Measurements from ENCODE around the gene SCNN1A. TPM values are rescaled to one million over a fixed set of nuclear protein-coding genes. Genes with fewer than 3 reads are reported as not detected.

The SCNN1A gene
- total RNA-seq, 2 experiments from 2014 or later = 1.1 to 2.0 TPM

GRCh38 chr12:6354495-6355393 lies 20.6 kb downstream of the SCNN1A start:
- ATAC-seq (ENCODE audit: poor library complexity) = no peak
- CTCF ChIA-PET = no interaction called here

DNA sequence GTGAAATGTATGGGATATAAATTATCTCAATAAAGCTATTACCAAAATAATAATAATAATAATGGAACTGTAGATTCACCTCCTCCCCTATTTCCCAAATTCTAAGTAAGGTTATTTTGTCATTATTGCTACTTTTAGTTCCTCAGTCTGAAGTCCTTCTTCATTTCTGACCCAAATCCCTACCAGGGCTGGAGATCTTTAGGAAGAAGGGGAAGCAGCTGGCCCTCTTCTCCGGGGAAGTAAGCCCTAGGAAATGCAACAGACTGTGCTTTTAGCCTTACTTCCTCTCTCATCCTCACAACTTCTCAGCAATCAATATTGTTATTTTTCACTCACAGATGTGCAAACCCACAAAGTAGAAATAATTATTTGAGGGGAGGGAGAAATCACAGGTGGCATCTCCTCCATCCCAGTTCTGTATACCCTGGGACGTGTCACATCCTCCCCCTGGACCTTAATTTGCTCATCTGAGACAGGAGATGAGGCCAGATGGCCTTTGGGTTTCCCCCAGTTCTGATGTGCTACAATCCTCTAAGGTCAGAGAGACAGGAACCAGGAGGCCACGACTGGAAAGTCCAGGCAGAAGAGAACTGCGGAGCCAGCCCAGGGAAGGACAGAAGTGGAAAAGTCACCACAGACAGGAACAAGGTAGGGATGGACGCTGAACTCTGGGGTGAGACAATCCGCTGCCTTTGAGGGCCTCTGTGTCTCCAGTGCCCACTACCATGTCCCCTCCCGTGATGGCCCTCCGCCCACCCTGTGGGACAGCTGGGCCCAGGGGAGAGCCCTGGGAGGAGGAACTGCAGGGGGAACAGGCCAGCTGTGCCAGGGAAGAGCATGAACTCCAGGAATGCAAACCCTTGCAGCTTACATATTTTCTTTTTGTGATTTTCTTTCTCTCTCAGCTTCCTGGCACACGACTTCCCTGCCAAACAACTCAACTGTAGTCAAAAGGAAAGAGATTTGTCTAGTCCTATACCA lies 22.9 kb downstream of the SCNN1A start:
- Mint-ChIP-seq H3K27me3 (no peaks in the 10 kb centered on the region), H3K27ac (no peak overlapping the region), H3K4me3 (no peak overlapping the region), H3K9me3 (no peaks in the 10 kb centered on the region), H3K36me3 (ENCODE audit: low read depth) (no peaks in the 10 kb centered on the region), H3K4me1 (ENCODE audit: low read depth) (peaks cover 8% of the 10 kb centered on the region)
- Histone ChIP-seq H3K27me3 (ENCODE audit: control insufficient read depth in 1 of 2, insufficient read depth in 2 of 2, low read length in 2 of 2) (no peaks in the 10 kb centered on the region), H3K9me3 (ENCODE audit: control insufficient read depth in 1 of 2, insufficient read depth in 1 of 2, low read length in 2 of 2) (no peaks in the 10 kb centered on the region), H3K4me3 (ENCODE audit: low read length) (no peak overlapping the region), H3K36me3 (ENCODE audit: insufficient read depth, low read length) (no peaks in the 10 kb centered on the region), H3K27ac (ENCODE audit: low read depth in 1 of 2, low read length in 2 of 2) (no peak overlapping the region), H3K4me1 (ENCODE audit: insufficient read depth, low read length) (peaks cover 16% of the 10 kb centered on the region)
- TF ChIP-seq CTCF (IDR thresholded peaks at IDR 0.05) = no peak
- ATAC-seq (ENCODE audit: poor library complexity) (no peak), DNase-seq (no peak)
- ChIA-PET CTCF (interaction anchor here (0.5 kb wide), 1 partner anchor 228 kb away, joined by 3 read pairs; no protein-coding TSS in a partner anchor), POLR2A (no interaction called here)
- intact Hi-C loops (cut with DNase I, micrococcal nuclease) = no loop called here

More at GRCh38 chr12:6354495-6355393, 20.6 kb downstream of the SCNN1A start:
- Mint-ChIP-seq H3K27ac (no peak overlapping the region), H3K4me1 (ENCODE audit: low read depth) (no peaks in the 10 kb centered on the region), H3K4me3 (no peak overlapping the region), H3K36me3 (ENCODE audit: low read depth) (no peaks in the 10 kb centered on the region), H3K27me3 (no peaks in the 10 kb centered on the region), H3K9me3 (no peaks in the 10 kb centered on the region)
- no peak for DNase-seq
- Histone ChIP-seq H3K27me3 (ENCODE audit: control insufficient read depth in 1 of 2, insufficient read depth in 2 of 2, low read length in 2 of 2) (no peaks in the 10 kb centered on the region), H3K4me3 (ENCODE audit: low read length) (no peak overlapping the region), H3K4me1 (ENCODE audit: insufficient read depth, low read length) (peaks cover 10% of the 10 kb centered on the region), H3K9me3 (ENCODE audit: control insufficient read depth in 1 of 2, insufficient read depth in 1 of 2, low read length in 2 of 2) (no peaks in the 10 kb centered on the region), H3K27ac (ENCODE audit: low read depth in 1 of 2, low read length in 2 of 2) (no peak overlapping the region), H3K36me3 (ENCODE audit: insufficient read depth, low read length) (no peaks in the 10 kb centered on the region)
- TF ChIP-seq CTCF (IDR thresholded peaks at IDR 0.05) = no peak
- intact Hi-C loops (cut with DNase I, micrococcal nuclease) = no loop called here
- POLR2A ChIA-PET = interaction anchor here (1.1 kb wide), 1 partner anchor 13 kb away, joined by 3 read pairs; no protein-coding TSS in a partner anchor

GRCh38 chr12:6351622-6352021 lies 23.7 kb downstream of the SCNN1A start:
- Mint-ChIP-seq H3K27ac (no peak overlapping the region), H3K4me1 (ENCODE audit: low read depth) (peaks cover 16% of the 10 kb centered on the region), H3K27me3 (no peaks in the 10 kb centered on the region), H3K4me3 (no peak overlapping the region), H3K9me3 (no peaks in the 10 kb centered on the region), H3K36me3 (ENCODE audit: low read depth) (no peaks in the 10 kb centered on the region)
- no peak overlapping the region for H3K4me3 ChIP-seq (ENCODE audit: low read length)
- no peaks in the 10 kb centered on the region for H3K9me3 ChIP-seq (ENCODE audit: control insufficient read depth in 1 of 2, insufficient read depth in 1 of 2, low read length in 2 of 2)
- intact Hi-C loops (cut with DNase I, micrococcal nuclease) = no loop called here
- ATAC-seq (ENCODE audit: poor library complexity) = no peak
- ChIA-PET CTCF (interaction anchor here (0.8 kb wide), 1 partner anchor 16 kb away, joined by 3 read pairs; no protein-coding TSS in a partner anchor), POLR2A (no interaction called here)
- H3K27me3 ChIP-seq (ENCODE audit: control insufficient read depth in 1 of 2, insufficient read depth in 2 of 2, low read length in 2 of 2) = no peaks in the 10 kb centered on the region
- H3K4me1 ChIP-seq (ENCODE audit: insufficient read depth, low read length) = peaks cover 24% of the 10 kb centered on the region
- no peak for TF ChIP-seq CTCF (IDR thresholded peaks at IDR 0.05)
- H3K27ac ChIP-seq (ENCODE audit: low read depth in 1 of 2, low read length in 2 of 2) = no peak overlapping the region
- no peaks in the 10 kb centered on the region for H3K36me3 ChIP-seq (ENCODE audit: insufficient read depth, low read length)
- DNase-seq = no peak
